HUES64 (cell line): ENCODE results near the gene TGFBR3.

Experiments used
- H3K27ac ChIP-seq: 2 replicates; pipeline ENCODE4 v1.7.0; 2013; ENCODE audit warnings: low read depth, low read length, inconsistent platforms
- H3K27me3 ChIP-seq: 2 replicates; pipeline ENCODE4 v1.6.1; 2013; ENCODE audit warnings: mild to moderate bottlenecking, low read length; ENCODE audit not compliant: insufficient read depth
- H3K36me3 ChIP-seq: 2 replicates; pipeline ENCODE4 v1.6.1; 2013; ENCODE audit warnings: mild to moderate bottlenecking, low read length; ENCODE audit not compliant: insufficient read depth
- H3K4me1 ChIP-seq: 2 replicates; pipeline ENCODE4 v1.6.1; 2013; ENCODE audit warnings: mild to moderate bottlenecking, low read length, moderate library complexity; ENCODE audit not compliant: insufficient read depth
- H3K4me3 ChIP-seq: 2 replicates; pipeline ENCODE4 v1.5.1; 2013; ENCODE audit warnings: mild to moderate bottlenecking, low read length, moderate library complexity
- H3K9ac ChIP-seq: 2 replicates; pipeline ENCODE4 v1.6.1; 2013; ENCODE audit warnings: mild to moderate bottlenecking, low read depth, low read length
- H3K9me3 ChIP-seq: 2 replicates; pipeline ENCODE4 v1.6.1; 2013; ENCODE audit warnings: low read depth, low read length; ENCODE audit not compliant: insufficient read depth
- WGBS: fragments of 150-250, 120-280 bp; methylation state at CpG from one replicate; pipeline ENCODE4 v1.1.7; 2013; ENCODE audit warnings: missing lambda C conversion rate; 5-methylcytosine and 5-hydroxymethylcytosine counted together

TGFBR3 gene

DNA sequence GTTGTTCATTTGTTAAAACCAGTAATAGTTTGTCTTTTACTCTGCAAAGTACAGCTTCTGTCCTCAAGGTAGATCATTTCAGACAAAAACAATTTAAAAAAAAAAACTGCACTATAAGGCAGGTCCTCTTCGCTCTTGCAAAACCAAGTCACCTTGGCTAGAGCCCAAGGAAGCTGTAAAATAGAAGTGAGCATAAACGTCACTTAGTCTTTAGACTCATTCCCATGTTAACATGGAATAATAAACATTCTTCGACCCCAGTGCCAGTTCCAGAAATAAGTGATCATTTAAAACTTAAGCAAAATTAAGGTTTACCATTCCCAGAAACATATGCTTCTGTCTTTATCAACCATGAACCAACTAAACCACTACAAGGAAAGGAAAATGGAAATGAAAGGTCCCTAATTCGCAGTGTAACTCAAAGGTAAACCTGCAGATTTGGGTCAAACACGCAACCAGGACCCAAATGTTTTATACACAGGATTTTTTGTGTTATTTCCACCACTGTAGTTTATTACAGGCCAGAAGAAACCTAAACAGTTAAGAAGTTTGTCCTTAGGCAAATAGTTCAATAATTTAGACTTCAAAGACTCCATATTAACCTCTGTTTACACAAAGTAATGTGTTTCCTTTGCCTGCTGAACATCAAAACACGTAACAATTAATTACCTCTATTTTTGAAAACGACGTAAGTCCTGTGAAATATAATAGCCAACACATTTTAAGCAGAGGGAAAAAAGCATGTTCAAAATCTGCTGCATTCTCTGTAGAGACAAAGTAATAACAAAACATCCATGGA lies 54.6 kb downstream of the TGFBR3 start:
- Histone ChIP-seq H3K9ac (no peak overlapping the region), H3K27me3 (no peaks in the 10 kb centered on the region), H3K4me1 (no peaks in the 10 kb centered on the region), H3K36me3 (no peaks in the 10 kb centered on the region), H3K27ac (no peak overlapping the region), H3K4me3 (no peak overlapping the region), H3K9me3 (no peaks in the 10 kb centered on the region)
- WGBS, result 98% methylated on average over 8 of the region's 8 CpGs

DNA sequence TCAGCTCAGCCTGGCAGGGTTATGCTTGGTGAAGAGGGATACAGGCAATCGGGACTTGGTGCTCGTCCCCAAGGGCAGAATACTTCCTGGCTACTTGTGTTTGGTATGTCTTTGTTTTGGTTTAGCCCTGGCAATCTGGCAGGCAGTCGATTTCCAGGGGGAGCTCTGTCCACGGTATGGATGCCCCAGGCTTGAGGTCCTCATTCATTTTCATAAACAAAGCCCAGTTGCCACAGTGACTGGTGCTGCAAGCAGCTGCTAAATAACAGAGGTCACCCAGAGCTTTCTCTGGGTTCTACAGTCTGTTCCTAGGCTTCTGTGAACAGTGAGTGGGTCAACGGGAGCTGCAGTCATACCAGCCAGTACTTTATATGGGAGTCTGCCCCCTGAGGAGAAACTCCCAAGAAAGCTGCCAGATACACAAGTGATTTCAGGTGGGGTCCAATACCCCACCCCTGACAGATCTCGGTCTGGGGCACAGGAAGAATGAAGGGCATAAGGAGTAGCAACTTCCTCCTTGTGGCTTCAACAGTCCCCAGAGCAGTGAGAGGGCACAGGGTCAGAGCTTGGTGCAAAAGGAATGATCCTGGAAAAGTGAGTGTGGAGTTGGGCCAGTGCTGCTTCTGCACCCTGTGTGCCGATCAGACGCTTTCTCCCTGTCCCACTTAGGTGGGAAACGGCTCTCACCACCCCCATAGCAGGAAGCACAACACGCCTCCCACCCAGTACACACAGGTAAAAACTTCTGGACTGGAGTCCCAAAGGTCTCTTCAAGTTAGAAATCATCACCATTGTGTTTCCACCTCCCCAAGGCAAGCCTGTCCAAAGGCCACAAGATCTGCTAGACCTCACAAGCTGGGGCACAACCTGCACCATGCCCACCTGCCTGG lies 55.5 kb downstream of the TGFBR3 start:
- Histone ChIP-seq H3K4me3 (no peak overlapping the region), H3K4me1 (no peaks in the 10 kb centered on the region), H3K9ac (no peak overlapping the region), H3K27ac (no peak overlapping the region), H3K9me3 (no peaks in the 10 kb centered on the region), H3K27me3 (no peaks in the 10 kb centered on the region), H3K36me3 (no peaks in the 10 kb centered on the region)
- 87% methylated on average over 10 of the region's 10 CpGs for WGBS

DNA sequence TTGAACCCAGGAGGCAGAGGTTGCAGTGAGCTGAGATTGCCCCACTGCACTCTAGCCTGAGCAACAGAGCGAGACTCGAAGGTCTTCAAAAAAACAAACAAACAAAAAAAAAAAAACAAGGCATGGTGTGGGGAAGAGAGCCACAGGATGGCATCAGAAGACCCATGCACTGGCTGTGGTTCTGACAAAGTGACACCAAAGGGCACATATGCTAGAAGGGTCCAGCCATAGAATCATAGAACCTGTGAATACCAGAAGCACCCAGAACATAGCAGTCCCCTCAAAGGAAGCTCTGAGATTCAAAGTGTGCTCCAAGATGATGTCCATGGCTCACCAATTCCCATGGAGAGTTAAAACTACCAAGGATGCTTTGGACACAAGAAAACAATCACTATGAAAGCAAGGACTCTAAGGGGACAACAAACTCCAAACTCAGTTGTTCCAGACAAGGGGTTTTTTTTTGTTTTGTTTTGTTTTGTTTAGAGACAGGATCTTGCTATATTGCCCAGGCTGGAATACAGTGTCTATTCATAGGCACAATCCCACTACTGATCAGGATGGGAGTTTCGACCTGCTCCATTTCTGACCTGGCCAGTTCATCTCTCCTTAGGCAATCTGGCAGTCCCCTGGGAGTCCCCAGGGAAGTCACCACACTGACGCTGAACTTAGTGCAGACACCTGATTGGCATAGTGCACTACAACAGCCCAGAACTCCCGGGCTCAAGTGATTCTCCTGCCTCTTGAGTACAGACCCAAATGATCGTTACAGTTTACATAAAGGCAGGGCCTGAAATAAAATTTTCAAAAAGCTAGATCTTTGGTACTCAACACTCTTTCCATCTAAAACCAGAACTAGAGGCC lies 56.4 kb downstream of the TGFBR3 start:
- no peaks in the 10 kb centered on the region for H3K36me3 ChIP-seq
- H3K9me3 ChIP-seq, result no peaks in the 10 kb centered on the region
- WGBS, result 73% methylated on average over 4 of the region's 6 CpGs
- H3K4me1 ChIP-seq, result no peaks in the 10 kb centered on the region
- H3K27ac ChIP-seq, result no peak overlapping the region
- no peak overlapping the region for H3K9ac ChIP-seq
- no peak overlapping the region for H3K4me3 ChIP-seq
- H3K27me3 ChIP-seq, result no peaks in the 10 kb centered on the region

DNA sequence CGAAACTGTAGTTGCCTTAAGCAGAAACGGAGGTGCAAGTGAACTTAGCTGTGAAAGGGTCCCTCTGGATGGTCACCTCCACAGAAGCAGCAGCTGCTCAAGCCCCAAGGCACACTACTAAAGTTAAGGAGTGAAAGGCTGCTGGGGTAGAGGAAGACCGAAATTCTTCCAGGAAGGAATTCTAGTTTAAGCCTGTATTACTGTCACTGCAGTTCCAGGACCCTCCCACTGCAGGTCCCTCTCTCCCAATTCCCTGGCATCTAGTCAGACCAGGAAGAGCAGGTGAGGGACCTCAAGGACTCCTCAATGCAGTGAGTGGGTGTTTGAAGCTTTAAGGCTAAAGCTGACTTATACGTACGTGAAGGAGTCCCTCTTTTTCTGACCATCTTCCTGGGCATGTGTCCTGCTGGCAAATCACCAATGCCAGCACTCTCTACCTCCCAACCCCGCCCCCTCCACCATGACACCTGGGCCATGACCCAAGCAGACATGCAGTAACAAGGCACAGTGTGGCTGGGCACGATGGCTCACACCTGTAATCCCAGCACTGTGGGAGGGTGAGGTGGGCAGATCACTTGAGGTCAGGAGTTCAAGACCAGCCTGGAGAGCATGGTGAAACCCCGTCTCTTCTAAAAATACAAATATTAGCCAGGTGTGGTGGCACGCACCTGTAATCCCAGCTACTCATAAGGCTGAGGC lies 57.2 kb downstream of the TGFBR3 start:
- Histone ChIP-seq H3K4me3 (no peak overlapping the region), H3K27ac (no peak overlapping the region), H3K9ac (no peak overlapping the region), H3K4me1 (no peaks in the 10 kb centered on the region), H3K27me3 (no peaks in the 10 kb centered on the region), H3K9me3 (no peaks in the 10 kb centered on the region), H3K36me3 (no peaks in the 10 kb centered on the region)
- 91% methylated on average over 9 of the region's 9 CpGs for WGBS

DNA sequence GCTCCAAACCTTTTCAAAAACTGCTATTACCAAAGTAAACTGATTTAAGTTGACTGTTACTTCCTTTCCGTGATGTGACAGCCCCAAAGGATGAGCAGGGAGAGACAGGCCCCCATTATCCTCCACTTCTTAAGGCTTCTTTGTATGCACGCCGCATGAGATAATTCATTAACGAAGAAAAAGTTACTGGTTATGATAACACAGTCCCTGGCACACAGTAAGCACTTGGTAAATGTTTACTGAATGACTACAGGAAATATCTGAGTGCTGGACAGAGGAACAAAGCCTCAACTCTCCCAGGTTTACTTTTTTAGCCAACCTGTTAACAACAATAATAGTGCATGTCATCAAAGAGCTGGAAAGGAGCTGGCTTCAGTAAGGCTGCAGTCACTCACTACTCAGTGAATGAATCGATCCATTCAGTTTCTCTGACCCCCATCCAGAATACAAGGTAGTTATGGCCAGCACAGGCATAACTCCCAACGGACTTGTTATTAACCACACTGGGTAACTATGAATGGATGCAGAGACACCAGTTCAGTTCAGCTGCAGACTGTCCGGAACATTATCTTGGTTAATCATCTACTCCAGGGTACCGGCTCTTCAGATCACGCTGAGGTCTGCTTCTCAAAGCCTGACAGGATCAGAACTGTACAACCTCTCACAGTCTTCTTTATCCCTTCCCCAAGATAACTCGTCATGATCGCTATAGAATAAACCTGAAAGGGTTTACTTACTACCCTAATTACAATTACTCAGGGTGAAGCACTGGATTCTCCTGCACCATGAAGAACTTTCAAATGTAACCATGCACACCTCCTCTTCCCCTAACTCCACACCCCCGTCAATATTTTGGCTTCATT lies 58.3 kb downstream of the TGFBR3 start:
- Histone ChIP-seq H3K27me3 (no peaks in the 10 kb centered on the region), H3K4me3 (no peak overlapping the region), H3K36me3 (no peaks in the 10 kb centered on the region), H3K9me3 (no peaks in the 10 kb centered on the region), H3K27ac (no peak overlapping the region), H3K4me1 (no peaks in the 10 kb centered on the region), H3K9ac (no peak overlapping the region)
- WGBS, result 93% methylated on average over 12 of the region's 12 CpGs

DNA sequence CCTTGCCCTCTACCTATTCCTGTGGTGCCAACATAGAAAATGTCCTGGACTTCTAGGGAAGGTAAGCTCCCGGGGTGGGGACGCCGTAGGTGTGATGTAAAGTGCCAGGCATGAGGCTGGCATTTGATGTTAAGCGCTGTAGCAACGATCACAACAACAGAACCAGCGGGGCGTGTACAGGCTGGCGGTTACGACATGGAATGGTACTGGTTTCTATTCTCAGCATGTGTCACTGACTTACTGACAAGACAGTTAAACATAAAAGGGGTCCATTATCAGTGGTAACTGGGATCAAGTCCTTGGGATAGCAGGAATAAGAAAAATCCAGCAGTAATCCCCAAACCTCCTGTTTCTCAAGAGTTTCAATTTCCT lies 58.9 kb downstream of the TGFBR3 start:
- 92% methylated on average over 9 of the region's 9 CpGs for WGBS
- Histone ChIP-seq H3K27me3 (no peaks in the 10 kb centered on the region), H3K4me1 (no peaks in the 10 kb centered on the region), H3K9me3 (no peaks in the 10 kb centered on the region), H3K36me3 (no peaks in the 10 kb centered on the region), H3K9ac (no peak overlapping the region), H3K27ac (no peak overlapping the region), H3K4me3 (no peak overlapping the region)

DNA sequence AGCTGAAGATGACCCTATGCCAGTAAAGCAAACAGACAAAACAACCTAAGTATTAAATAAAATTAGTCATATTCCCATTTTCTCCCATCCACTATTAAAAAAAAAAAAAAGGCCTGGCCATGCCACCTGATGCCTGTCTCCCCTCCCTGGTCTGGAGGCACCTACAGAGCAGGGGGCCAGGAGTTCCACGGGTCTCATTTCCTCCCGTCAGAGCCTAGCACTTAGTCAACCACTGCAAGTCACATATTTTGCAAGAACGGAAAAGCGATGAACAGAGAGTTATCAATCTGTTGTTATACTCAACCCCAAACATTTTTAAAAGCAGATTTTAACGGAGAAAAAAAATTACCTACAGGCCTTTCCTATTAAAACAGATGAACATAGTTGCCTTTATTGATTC lies 59.3 kb downstream of the TGFBR3 start:
- Histone ChIP-seq H3K9me3 (no peaks in the 10 kb centered on the region), H3K9ac (no peak overlapping the region), H3K36me3 (no peaks in the 10 kb centered on the region), H3K4me1 (no peaks in the 10 kb centered on the region), H3K4me3 (no peak overlapping the region), H3K27me3 (no peaks in the 10 kb centered on the region), H3K27ac (no peak overlapping the region)
- 90% methylated on average over 5 of the region's 5 CpGs for WGBS

DNA sequence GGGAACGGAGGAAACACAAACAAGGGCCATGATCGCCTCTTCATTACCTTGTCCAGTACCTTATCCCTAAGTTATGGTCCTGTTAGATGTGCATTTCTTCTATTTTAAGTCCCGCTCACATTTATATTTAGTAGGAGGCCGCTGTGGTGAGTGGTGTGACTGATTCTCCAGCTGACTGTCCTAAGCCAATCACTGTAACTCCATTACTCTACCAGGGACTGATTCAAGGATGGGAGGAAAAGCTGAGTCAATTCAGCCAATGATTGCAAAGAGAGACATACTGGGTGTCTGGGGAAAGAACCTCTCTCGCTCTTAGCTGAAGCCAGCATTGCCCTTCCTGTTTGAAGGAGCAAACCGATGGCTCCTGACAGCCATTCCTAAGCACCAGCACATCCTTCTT lies 59.7 kb downstream of the TGFBR3 start:
- no peaks in the 10 kb centered on the region for H3K4me1 ChIP-seq
- 92% methylated on average over 4 of the region's 6 CpGs for WGBS
- H3K27ac ChIP-seq, result no peak overlapping the region

DNA sequence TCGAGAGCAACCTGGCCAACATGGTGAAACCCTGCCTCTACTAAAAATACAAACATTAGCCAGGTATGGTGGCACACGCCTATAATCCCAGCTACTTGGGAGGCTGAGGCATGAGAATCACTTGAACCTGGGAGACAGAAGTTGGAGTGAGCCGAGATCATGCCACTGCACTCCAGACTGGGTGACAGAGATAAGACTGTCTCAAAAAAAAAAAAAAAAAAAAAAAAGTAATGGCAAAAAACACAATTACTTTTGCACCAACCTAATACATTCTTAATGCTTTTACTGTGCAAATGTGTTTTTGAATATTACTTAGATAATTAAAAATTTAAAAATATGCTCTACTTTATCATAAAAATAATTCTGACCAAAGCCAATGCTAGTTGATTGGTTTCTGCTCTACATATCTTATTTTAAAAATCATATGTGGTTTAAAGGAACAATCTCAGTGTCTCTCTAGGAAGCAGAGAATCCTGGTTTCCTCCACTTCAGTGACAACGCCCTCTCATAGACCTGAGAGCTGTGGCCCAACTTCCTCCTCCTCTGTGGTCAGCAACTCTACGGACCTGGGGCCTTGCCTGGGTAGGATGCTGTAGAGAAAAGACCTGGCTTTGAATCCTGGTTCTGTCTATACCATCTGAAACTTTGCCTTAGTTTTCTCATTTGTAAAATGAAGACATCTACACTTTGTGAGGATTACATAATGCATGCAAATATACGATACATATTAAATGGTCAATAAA lies 64.7 kb downstream of the TGFBR3 start:
- Histone ChIP-seq H3K4me1 (peaks cover 12% of the 10 kb centered on the region; the same call in 1 of the 2 replicates), H3K36me3 (no peaks in the 10 kb centered on the region), H3K4me3 (no peak overlapping the region), H3K27ac (no peak overlapping the region), H3K27me3 (no peaks in the 10 kb centered on the region), H3K9me3 (no peaks in the 10 kb centered on the region), H3K9ac (no peak overlapping the region)
- 91% methylated on average over 5 of the region's 6 CpGs for WGBS

More for the DNA sequence above, 59.7 kb downstream of the TGFBR3 start:
- no peaks in the 10 kb centered on the region for H3K27me3 ChIP-seq
- no peaks in the 10 kb centered on the region for H3K9me3 ChIP-seq
- no peak overlapping the region for H3K9ac ChIP-seq
- no peak overlapping the region for H3K4me3 ChIP-seq
- no peaks in the 10 kb centered on the region for H3K36me3 ChIP-seq
